PFSK-1 (cell line): ENCODE data around the gene WLS.

ENCODE experiments used
- POLR2AphosphoS5 ChIP-seq: IDR thresholded peaks from 2 replicates; pipeline ENCODE4 v1.6.1; 2012; ENCODE audit warnings: low read depth, mild to moderate bottlenecking, control low read depth, low read length, moderate library complexity
- SIN3A ChIP-seq: IDR thresholded peaks from 2 replicates; pipeline ENCODE4 v1.6.1; 2012; ENCODE audit warnings: mild to moderate bottlenecking, low read length, moderate library complexity, borderline replicate concordance; ENCODE audit not compliant: insufficient read depth
- TAF1 ChIP-seq: IDR thresholded peaks from 2 replicates; pipeline ENCODE4 v1.6.1; 2012; ENCODE audit warnings: low read length, control low read depth, borderline replicate concordance; ENCODE audit not compliant: insufficient read depth
- TF ChIP-seq, protein P1 (sequence below), 2 experiments: IDR thresholded peaks; 2 replicates each; pipeline versions ENCODE4 v1.6.1 to v1.8.0; 2011 to 2012; ENCODE audit warnings: low read depth in 2 of 2, low read length in 2 of 2, control low read depth in 1 of 2, inconsistent platforms in 1 of 2, mild to moderate bottlenecking in 1 of 2, moderate library complexity in 1 of 2; ENCODE audit not compliant: insufficient read depth in 1 of 2

DNA sequence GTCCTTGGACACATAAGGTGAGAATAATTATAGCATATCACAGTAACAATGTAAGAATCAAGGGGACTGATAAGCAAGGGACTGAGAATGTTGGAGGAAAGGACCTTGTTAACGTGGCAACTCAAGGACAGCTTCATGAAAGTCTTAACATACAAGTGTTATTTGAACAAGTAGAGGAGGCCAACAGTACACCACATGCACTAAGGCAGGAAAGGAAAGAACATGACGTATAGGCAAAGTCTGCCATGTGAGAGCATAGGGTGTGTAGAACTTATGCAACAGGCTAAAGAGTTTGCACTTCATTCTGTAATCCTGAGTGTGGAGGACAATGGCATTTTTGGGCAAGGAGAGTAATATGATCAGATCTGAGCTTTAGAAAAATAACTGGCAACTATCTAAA, 148.6 kb downstream of the WLS start:
- TF ChIP-seq, protein P1, sequence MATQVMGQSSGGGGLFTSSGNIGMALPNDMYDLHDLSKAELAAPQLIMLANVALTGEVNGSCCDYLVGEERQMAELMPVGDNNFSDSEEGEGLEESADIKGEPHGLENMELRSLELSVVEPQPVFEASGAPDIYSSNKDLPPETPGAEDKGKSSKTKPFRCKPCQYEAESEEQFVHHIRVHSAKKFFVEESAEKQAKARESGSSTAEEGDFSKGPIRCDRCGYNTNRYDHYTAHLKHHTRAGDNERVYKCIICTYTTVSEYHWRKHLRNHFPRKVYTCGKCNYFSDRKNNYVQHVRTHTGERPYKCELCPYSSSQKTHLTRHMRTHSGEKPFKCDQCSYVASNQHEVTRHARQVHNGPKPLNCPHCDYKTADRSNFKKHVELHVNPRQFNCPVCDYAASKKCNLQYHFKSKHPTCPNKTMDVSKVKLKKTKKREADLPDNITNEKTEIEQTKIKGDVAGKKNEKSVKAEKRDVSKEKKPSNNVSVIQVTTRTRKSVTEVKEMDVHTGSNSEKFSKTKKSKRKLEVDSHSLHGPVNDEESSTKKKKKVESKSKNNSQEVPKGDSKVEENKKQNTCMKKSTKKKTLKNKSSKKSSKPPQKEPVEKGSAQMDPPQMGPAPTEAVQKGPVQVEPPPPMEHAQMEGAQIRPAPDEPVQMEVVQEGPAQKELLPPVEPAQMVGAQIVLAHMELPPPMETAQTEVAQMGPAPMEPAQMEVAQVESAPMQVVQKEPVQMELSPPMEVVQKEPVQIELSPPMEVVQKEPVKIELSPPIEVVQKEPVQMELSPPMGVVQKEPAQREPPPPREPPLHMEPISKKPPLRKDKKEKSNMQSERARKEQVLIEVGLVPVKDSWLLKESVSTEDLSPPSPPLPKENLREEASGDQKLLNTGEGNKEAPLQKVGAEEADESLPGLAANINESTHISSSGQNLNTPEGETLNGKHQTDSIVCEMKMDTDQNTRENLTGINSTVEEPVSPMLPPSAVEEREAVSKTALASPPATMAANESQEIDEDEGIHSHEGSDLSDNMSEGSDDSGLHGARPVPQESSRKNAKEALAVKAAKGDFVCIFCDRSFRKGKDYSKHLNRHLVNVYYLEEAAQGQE (IDR thresholded peaks at IDR 0.05; ENCODE audit: insufficient read depth in 1 of 2, low read depth in 2 of 2, low read length in 2 of 2), result no peak
- TF ChIP-seq TAF1, result no peak
- no peak for TF ChIP-seq POLR2AphosphoS5
- no peak for TF ChIP-seq SIN3A
